GM18909 (cell line): ENCODE results near the gene CD7.

Source experiments
- ATAC-seq: cut with Tn5 transposase; IDR thresholded peaks from one replicate; pipeline ENCODE4 v1.9.1; 2021; ENCODE audit warnings: mild to moderate bottlenecking; ENCODE audit not compliant: unreplicated experiment, poor library complexity

CD7 gene

DNA sequence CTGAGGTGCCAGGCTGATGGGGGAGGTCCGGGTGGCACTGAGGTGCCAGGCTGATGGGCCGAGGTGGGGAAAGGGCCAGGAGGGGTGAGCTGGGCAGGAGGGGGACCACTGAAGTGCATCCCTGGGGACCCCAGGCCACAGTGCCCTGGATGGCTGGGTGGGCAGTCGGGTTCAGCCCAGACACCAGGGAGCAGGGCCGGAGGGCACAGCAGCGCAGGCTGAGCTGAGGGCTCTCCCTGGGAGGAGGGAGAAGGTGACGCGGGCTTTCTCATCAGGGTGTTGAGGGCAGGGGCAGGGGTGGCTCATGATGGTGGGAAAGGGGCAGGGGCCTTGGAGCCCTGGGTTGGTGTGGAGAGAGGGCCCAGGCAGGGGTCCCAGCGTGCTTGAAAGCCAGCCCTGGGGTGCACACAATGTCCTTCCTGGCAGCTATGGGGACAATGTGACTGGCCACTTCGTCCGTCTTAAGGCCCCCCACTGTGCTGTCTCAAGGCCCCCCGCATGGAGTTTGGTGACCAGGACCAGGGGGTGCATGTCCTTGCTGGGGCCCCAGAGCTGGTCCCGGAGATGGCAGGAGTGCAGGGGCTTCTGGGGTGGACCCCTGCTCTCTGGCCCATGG is 16.0 kb downstream of the CD7 start:
- no peak for ATAC-seq

- no peak for ATAC-seq
Observed at GRCh38 chr17:82300707-82301270, 16.6 kb downstream of the CD7 start.

- ATAC-seq = no peak
Observed at GRCh38 chr17:82300228-82300627, 17.2 kb downstream of the CD7 start.

- ATAC-seq = no peak
Observed at GRCh38 chr17:82299452-82299851, 18.0 kb downstream of the CD7 start.

DNA sequence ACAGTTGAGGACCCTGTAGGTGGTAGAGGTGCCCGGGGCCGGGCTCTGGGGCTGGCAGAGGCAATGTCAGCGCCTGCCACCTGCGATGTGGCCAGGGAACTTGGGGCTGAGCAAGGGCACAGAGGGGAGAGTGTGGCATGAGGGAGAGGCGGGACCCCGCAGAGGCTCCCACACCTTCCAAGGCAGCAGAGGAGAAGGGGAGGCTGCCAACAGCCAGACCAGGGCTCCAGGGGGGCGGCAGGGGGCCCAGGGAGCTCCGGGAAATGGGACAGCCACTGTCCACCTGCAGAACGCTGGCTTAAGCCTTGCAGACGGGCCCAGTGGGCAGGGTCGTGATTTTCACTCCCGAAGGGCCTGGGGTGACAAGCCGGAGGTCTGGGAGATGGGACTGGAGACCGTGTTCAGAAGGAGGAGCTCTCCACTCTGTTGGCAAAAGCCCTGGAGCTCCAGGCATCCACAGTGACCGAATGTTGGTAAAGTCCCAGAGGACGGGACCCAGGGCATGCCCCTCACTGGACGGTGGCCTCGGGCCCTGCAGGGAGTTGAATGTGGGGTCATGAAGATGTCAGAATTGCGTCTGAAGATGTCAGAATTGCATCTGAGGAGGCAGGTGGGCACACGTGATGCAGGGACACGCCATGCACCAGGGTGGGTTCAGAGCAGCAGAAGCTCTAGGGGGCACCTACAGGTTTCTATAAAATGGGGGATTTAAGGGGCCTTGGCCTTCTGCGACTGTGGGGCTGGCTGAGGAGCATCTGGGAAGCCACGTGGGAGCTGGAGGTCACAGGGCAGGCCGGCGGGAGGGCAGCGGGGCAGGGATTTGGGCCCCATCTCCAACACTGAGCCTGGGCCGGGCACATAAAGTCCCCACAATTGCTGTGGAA is 18.6 kb downstream of the CD7 start:
- no peak for ATAC-seq

DNA sequence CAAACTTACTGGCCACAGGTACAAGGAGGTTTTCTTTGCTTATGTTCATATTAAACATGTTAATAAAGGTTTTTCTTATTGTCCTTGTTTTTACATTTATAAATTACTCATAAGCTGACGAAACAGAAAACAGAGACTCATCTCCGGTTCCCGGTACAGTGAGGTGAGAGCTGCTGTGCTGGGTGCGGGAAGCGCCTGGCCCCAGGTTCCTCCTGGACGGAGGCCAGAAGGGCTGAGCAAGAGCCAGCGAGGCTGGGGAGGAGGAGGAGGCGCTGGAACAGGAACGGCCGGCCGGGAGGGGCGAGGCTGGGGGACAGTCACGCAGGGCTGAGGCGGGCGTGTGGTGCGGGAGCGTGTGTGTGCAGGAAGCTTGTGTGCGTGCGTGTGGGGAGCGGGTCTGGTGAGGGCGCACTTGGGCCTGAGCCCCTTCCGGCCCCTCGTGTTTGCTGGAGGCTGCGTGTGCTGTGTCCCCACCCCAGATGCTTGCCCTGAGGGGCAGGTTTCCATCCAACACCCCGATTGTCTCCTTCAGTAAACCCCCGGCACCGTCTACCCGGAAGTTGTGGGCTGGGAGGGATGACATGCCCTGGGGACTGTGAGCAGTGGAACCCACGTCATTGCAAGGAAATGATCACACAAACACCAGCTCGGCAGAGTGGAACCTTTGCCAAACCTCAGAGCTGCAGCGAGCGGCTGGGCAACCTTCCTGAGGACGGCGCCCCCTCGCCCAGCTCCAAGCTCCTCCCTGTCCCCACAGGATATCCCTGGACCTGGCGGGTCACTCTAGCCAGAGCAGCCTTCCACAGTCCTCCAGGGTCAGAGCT is 19.5 kb downstream of the CD7 start:
- ATAC-seq = peak; percentile 54

- peak; percentile 22 for ATAC-seq
Observed at GRCh38 chr17:82297280-82297713, 20.1 kb downstream of the CD7 start.

DNA sequence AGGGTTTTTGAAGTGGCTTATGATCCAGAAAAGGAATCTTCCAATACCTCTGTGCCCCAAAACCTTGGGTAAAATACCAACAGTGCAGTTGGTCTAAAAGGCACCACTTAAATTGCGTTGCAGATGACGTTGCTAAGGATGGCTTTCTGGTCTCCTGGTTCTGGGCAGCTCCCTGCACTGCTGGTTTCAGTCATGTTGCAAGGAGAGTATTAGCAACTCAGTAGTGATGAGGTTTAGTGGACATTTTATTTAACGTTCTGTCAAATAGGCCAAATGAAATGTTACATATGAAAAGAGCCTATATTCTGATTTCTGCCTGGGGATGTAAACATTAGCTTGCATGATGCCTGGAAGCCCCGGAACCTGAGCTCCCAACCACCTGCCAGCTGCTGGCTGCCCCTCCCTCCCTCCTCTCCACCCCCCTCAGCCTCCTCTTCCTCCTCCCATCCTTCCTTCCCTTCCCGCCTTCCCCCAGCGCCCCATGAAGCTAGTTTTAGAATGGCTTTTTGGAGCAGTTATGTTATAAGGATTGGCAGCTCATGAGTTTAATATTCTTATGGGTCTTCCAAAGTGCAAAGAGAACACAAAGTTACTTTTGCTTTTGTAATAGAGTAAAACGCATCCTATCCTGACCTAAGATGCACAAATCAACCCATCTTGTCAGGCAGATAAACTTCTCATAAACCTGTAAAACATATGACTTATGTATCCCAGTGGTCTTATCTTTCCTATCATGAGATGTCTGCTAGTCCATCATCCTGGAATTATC is 20.7 kb downstream of the CD7 start:
- no peak for ATAC-seq

GRCh38 chr17:82295472-82295814 is 22.0 kb downstream of the CD7 start:
- no peak for ATAC-seq

DNA sequence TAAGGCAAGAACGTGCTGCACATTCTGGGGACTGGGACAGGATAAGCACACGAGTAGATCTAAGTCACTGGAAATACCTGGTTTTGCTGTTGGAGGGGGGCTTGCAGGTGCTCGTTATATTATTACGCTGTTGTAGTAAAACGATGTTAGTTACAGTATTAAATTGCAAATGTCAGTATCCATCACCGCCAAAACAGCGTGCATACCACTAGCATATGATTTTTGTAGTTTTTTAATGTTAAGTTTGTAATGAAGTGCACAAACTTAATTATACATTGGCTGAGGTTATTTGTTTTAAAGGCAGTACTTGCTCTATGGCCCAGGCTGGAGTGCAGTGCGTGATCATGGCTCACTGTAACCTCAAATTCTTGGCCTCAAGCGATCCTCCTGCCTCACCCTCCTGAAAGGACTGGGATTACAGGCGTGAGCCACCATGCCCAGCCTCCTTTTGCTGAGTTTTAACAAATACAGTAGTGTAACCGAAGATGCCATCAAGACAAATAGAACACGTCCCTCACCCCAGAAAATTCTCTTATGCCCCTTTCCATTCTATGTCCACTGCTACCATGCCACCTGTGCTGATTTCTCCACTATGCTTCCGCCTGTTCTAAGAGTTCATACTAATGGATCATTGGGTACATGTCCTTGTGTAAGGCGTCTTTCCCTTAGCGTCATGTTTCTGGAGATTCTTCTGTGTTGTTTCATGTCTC is 23.2 kb downstream of the CD7 start:
- ATAC-seq = no peak

DNA sequence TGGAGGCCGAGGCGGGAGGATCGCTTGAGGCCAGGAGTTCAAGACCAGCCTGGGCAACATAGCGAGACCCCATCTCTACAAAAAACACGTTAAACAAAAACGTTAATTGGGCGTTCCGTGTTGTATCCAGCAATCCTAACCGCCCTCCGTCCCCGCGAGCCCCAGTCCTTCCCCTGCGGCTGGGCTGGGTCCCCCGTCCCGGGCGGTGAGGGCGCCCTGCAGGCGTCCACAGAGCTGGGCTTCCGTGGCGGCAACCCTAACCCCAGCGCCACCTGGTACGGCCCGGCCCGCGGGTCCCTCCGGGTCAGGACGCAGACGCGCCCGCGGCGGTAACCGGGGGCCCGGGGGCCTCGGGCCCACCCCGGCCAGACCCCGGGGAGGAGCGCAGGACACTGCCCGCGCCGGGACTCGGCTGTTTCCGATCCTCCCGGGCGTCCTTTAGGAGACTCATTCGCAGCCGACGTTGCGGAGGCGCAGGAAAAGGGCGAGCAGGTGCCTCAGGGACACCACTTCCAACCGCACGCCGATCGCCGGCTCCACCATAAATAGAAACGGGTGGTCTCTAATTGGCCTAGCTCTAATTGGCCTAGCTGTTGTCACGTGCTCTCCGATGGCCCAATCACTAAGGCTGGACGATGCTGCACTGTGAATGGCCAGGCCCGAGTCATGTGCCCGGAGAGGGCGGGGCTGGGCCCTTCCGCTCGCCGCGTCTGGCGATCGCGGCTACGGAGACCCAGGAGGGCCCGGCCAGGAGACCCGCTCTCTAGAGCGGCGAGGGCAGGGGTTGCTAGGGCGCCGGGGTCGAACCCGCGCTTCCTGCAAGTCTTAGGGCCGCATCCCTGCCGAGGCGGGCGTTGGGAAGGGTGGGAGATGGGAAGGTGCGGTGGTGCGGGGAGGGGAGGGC is 24.9 kb downstream of the CD7 start:
- peak; percentile 94 for ATAC-seq

GRCh38 chr17:82291582-82292250 is 25.7 kb downstream of the CD7 start:
- ATAC-seq = no peak

GRCh38 chr17:82287868-82288801 is 29.3 kb downstream of the CD7 start:
- ATAC-seq = no peak

DNA sequence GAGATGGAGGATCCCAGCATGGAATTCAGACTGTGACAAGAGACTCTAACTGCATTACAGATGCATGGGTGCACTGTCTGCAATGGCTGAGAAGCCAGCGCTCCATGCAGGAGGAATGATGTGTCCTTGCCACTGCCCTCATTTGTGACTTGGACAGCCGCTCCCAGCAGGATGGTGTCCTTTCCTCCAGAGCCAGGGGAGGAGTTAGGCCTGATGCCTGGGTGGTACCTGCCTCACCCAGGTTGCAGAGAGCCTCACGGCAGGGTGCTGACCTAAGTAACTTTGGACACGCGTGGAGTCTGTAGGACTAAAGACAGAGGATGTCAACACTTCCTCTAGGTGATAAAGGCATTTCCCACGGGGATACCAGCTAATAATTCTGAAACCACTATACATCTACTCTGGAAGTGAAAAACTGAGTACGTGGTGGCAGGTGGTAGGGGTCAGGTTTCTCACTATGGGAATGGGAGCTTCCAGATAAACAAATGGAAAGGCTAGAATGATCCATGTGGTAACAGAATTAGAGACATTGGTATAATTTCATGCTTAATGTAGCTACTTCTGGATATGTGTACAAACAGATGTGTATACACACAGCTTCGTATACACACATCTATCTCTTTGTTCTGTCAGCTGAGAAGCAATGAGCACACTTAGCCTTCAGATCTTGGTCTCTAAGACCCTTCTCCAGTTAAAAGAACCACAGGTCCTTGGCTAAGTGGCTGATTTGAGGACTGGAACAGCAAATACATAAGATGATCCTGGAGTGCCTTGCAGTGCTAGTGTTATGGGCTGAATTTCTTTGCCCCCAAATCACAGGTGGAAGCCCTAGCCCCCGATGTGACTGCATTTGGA is 30.2 kb downstream of the CD7 start:
- ATAC-seq = no peak

- ATAC-seq = no peak
Observed at GRCh38 chr17:82285141-82285540, 32.3 kb downstream of the CD7 start.

DNA sequence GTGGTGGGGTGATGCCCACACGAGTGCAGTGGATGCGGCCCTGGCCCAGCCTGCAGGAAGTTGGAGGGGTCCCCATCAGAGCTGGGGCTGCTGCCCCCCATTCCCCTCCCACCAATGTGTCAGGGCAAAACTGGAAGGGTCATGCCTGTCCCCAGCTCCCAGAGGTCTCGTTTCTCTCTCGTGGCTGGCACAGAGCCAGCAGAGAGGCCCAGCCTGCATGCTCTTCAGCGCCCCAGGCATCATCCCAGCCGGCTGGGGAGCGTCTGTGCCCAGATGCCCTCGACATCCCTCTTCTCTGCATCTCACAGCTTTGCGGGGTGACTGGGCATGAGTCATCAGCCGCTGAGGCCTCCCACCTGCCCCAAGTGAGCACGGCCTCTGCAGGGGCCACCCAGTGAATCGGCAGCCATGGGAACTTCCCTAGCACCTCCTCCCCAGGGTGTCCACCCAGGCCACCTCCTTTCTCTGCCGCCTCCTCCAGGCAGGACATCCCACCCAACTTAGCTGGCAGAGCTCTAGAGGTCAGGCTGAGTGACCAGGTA is 34.1 kb downstream of the CD7 start:
- ATAC-seq = no peak
